HepG2 (cell line): ENCODE results near the gene ADAMTS4. TPM values are rescaled to one million over a fixed set of nuclear protein-coding genes. Genes with fewer than 3 reads are reported as not detected.

Source experiments
- AGO1 ChIP-seq: fragments of 200-400 bp; formaldehyde crosslinking; IDR thresholded peaks from 2 replicates; pipeline ENCODE4 v1.6.1; 2017; ENCODE audit warnings: mild to moderate bottlenecking, low read depth, low read length, moderate library complexity; ENCODE audit not compliant: poor library complexity, severe bottlenecking
- ARNT ChIP-seq: fragments of 450-650 bp; IDR thresholded peaks from 2 replicates; pipeline ENCODE4 v1.6.1; 2017
- EED ChIP-seq: sonication (generic); formaldehyde crosslinking; IDR thresholded peaks from 2 replicates; pipeline ENCODE4 v1.5.0; 2020; ENCODE audit warnings: mild to moderate bottlenecking, missing genetic modification reagents
- HHEX ChIP-seq: IDR thresholded peaks from 2 replicates; pipeline ENCODE4 v1.6.1; 2016; ENCODE audit warnings: control low read depth
- JUN ChIP-seq: sonication (generic); formaldehyde crosslinking; IDR thresholded peaks from 2 replicates; pipeline ENCODE4 v1.4.0; 2020; ENCODE audit warnings: mild to moderate bottlenecking, missing genetic modification reagents
- MBNL3 ChIP-seq: fragments of 250-450 bp; sonication (Bioruptor Pico); conservative IDR thresholded peaks from 2 replicates; pipeline ENCODE4 v1.8.0; 2022; ENCODE audit warnings: mild to moderate bottlenecking, inconsistent platforms
- SOX13 ChIP-seq, 3 experiments: fragments of 450-650 bp in 1 of 3; sonication (generic) in 1 of 3; formaldehyde crosslinking in 1 of 3; IDR thresholded peaks in 2 of 3; conservative IDR thresholded peaks in 1 of 3; 2 replicates each; pipeline versions ENCODE4 v1.5.0 to v1.6.1; 2016 to 2020; ENCODE audit warnings: antibody characterized with exemption in 1 of 3, mild to moderate bottlenecking in 1 of 3, missing compliant biosample characterization in 1 of 3, missing genetic modification reagents in 1 of 3, moderate library complexity in 1 of 3
- TOE1 ChIP-seq: sonication (generic); formaldehyde crosslinking; IDR thresholded peaks from 2 replicates; pipeline ENCODE4 v1.4.0; 2020; ENCODE audit warnings: mild to moderate bottlenecking, missing genetic modification reagents
- ZNF556 ChIP-seq: sonication (generic); formaldehyde crosslinking; IDR thresholded peaks from 2 replicates; pipeline ENCODE4 v1.4.0; 2020; ENCODE audit warnings: mild to moderate bottlenecking, missing genetic modification reagents, borderline replicate concordance
- polyA plus RNA-seq, 8 experiments: library from polyadenylated mRNA; depleted of rRNA in 3 of 8; stranded (reverse) in 7 of 8; unstranded in 1 of 8; fragments of >200 nt; fragmentation: Illumina TruSeq in 4 of 8; extraction: Trizol in 4 of 8; gene quantifications; 2 replicates each; pipeline versions ENCODE4 v1.2.1 to v1.2.3, GENCODE V29; 2011 to 2016; ENCODE audit warnings: low read depth in 4 of 8, missing spikeins in 1 of 8, mixed read lengths in 1 of 8; ENCODE audit not compliant: insufficient read depth in 1 of 8
- total RNA-seq, 5 experiments: library from RNA; depleted of rRNA; stranded (reverse); fragments of >200 nt; fragmentation: Illumina TruSeq; extraction: Trizol; gene quantifications; 2 replicates each; pipeline ENCODE4 v1.2.3, GENCODE V29; 2016; ENCODE audit warnings: low read depth in 1 of 5
- TF ChIP-seq, protein P1 (sequence below): sonication (generic); formaldehyde crosslinking; IDR thresholded peaks from 2 replicates; pipeline ENCODE4 v1.8.0; 2022; ENCODE audit warnings: mild to moderate bottlenecking, missing genetic modification reagents; ENCODE audit not compliant: insufficient replicate concordance
- TF ChIP-seq, protein P2 (sequence below): IDR thresholded peaks from 2 replicates; pipeline ENCODE4 v1.6.1; 2016
- TF ChIP-seq, protein P3 (sequence below): sonication (generic); formaldehyde crosslinking; IDR thresholded peaks from 2 replicates; pipeline ENCODE4 v1.4.0; 2020; ENCODE audit warnings: missing genetic modification reagents
- TF ChIP-seq, protein P4 (sequence below): IDR thresholded peaks from 2 replicates; pipeline ENCODE4 v1.6.1; 2016; ENCODE audit warnings: low read depth, control low read depth
- TF ChIP-seq, protein P5 (sequence below): IDR thresholded peaks from 2 replicates; pipeline ENCODE4 v1.6.1; 2016; ENCODE audit warnings: missing compliant biosample characterization, missing genetic modification reagents, borderline replicate concordance
- TF ChIP-seq, protein P6 (sequence below): sonication (generic); formaldehyde crosslinking; IDR thresholded peaks from 2 replicates; pipeline ENCODE4 v1.8.0; 2022; ENCODE audit warnings: mild to moderate bottlenecking, missing genetic modification reagents, moderate library complexity
- TF ChIP-seq, protein P7 (sequence below): sonication (generic); formaldehyde crosslinking; IDR thresholded peaks from 2 replicates; pipeline ENCODE4 v1.8.1; 2023; ENCODE audit warnings: missing genetic modification reagents, mild to moderate bottlenecking, borderline replicate concordance

Gene ADAMTS4
- total and polyA plus RNA-seq, 2 of the 13 experiments (the other 11 are each of a cell fraction or from before 2014, with no cell fraction given): 0.51 to 1.7 TPM

DNA sequence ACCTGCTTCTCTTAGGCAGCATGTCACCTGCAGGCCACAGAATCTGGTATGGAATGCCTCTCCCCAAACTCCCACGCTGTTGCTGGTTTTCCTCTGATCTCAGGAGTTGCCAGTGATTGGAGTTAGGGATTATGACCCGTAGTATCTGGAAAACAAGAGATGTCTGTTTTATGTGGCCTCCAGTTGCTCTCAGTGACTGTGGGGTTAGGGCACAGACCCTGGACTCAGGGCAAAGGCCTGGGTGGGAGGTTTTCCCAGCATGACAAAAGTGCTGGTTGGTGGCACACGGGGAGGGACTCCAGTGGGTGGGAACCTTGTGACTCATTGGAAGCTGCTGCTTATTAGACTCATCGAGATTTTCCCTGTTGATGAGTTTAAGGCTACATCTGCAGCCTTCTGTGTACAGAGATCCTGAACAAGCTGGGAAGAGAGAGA lies 39.2 kb upstream of the ADAMTS4 start, which contains the start of gene NR1I3 (continued):
- TF ChIP-seq, protein P1, sequence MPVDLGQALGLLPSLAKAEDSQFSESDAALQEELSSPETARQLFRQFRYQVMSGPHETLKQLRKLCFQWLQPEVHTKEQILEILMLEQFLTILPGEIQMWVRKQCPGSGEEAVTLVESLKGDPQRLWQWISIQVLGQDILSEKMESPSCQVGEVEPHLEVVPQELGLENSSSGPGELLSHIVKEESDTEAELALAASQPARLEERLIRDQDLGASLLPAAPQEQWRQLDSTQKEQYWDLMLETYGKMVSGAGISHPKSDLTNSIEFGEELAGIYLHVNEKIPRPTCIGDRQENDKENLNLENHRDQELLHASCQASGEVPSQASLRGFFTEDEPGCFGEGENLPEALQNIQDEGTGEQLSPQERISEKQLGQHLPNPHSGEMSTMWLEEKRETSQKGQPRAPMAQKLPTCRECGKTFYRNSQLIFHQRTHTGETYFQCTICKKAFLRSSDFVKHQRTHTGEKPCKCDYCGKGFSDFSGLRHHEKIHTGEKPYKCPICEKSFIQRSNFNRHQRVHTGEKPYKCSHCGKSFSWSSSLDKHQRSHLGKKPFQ: no peak
- TF ChIP-seq, protein P2, sequence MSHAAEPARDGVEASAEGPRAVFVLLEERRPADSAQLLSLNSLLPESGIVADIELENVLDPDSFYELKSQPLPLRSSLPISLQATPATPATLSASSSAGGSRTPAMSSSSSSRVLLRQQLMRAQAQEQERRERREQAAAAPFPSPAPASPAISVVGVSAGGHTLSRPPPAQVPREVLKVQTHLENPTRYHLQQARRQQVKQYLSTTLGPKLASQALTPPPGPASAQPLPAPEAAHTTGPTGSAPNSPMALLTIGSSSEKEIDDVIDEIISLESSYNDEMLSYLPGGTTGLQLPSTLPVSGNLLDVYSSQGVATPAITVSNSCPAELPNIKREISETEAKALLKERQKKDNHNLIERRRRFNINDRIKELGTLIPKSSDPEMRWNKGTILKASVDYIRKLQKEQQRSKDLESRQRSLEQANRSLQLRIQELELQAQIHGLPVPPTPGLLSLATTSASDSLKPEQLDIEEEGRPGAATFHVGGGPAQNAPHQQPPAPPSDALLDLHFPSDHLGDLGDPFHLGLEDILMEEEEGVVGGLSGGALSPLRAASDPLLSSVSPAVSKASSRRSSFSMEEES (CRISPR knock-in tag): no peak
- TF ChIP-seq JUN: no peak; the same call in 1 of the 2 replicates
- TF ChIP-seq, protein P3, sequence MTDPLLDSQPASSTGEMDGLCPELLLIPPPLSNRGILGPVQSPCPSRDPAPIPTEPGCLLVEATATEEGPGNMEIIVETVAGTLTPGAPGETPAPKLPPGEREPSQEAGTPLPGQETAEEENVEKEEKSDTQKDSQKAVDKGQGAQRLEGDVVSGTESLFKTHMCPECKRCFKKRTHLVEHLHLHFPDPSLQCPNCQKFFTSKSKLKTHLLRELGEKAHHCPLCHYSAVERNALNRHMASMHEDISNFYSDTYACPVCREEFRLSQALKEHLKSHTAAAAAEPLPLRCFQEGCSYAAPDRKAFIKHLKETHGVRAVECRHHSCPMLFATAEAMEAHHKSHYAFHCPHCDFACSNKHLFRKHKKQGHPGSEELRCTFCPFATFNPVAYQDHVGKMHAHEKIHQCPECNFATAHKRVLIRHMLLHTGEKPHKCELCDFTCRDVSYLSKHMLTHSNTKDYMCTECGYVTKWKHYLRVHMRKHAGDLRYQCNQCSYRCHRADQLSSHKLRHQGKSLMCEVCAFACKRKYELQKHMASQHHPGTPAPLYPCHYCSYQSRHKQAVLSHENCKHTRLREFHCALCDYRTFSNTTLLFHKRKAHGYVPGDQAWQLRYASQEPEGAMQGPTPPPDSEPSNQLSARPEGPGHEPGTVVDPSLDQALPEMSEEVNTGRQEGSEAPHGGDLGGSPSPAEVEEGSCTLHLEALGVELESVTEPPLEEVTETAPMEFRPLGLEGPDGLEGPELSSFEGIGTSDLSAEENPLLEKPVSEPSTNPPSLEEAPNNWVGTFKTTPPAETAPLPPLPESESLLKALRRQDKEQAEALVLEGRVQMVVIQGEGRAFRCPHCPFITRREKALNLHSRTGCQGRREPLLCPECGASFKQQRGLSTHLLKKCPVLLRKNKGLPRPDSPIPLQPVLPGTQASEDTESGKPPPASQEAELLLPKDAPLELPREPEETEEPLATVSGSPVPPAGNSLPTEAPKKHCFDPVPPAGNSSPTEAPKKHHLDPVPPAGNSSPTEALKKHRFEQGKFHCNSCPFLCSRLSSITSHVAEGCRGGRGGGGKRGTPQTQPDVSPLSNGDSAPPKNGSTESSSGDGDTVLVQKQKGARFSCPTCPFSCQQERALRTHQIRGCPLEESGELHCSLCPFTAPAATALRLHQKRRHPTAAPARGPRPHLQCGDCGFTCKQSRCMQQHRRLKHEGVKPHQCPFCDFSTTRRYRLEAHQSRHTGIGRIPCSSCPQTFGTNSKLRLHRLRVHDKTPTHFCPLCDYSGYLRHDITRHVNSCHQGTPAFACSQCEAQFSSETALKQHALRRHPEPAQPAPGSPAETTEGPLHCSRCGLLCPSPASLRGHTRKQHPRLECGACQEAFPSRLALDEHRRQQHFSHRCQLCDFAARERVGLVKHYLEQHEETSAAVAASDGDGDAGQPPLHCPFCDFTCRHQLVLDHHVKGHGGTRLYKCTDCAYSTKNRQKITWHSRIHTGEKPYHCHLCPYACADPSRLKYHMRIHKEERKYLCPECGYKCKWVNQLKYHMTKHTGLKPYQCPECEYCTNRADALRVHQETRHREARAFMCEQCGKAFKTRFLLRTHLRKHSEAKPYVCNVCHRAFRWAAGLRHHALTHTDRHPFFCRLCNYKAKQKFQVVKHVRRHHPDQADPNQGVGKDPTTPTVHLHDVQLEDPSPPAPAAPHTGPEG: no peak
- no peak for TF ChIP-seq AGO1
- TF ChIP-seq, protein P4, sequence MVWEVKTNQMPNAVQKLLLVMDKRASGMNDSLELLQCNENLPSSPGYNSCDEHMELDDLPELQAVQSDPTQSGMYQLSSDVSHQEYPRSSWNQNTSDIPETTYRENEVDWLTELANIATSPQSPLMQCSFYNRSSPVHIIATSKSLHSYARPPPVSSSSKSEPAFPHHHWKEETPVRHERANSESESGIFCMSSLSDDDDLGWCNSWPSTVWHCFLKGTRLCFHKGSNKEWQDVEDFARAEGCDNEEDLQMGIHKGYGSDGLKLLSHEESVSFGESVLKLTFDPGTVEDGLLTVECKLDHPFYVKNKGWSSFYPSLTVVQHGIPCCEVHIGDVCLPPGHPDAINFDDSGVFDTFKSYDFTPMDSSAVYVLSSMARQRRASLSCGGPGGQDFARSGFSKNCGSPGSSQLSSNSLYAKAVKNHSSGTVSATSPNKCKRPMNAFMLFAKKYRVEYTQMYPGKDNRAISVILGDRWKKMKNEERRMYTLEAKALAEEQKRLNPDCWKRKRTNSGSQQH: no peak
- TF ChIP-seq, protein P5, sequence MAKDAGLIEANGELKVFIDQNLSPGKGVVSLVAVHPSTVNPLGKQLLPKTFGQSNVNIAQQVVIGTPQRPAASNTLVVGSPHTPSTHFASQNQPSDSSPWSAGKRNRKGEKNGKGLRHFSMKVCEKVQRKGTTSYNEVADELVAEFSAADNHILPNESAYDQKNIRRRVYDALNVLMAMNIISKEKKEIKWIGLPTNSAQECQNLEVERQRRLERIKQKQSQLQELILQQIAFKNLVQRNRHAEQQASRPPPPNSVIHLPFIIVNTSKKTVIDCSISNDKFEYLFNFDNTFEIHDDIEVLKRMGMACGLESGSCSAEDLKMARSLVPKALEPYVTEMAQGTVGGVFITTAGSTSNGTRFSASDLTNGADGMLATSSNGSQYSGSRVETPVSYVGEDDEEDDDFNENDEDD (CRISPR knock-in tag): no peak
- no peak for TF ChIP-seq HHEX (CRISPR knock-in tag)
- TF ChIP-seq EED: no peak
- no peak for TF ChIP-seq TOE1 (CRISPR knock-in tag)
- no peak for TF ChIP-seq MBNL3 (CRISPR knock-in tag)
- TF ChIP-seq, protein P6, sequence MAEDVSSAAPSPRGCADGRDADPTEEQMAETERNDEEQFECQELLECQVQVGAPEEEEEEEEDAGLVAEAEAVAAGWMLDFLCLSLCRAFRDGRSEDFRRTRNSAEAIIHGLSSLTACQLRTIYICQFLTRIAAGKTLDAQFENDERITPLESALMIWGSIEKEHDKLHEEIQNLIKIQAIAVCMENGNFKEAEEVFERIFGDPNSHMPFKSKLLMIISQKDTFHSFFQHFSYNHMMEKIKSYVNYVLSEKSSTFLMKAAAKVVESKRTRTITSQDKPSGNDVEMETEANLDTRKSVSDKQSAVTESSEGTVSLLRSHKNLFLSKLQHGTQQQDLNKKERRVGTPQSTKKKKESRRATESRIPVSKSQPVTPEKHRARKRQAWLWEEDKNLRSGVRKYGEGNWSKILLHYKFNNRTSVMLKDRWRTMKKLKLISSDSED (CRISPR knock-in tag): no peak
- TF ChIP-seq ARNT: no peak
- TF ChIP-seq, protein P7, sequence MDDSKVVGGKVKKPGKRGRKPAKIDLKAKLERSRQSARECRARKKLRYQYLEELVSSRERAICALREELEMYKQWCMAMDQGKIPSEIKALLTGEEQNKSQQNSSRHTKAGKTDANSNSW: no peak
- TF ChIP-seq ZNF556 (CRISPR knock-in tag): peak; percentile 52; the same call in 1 of the 2 replicates
- TF ChIP-seq SOX13 (IDR thresholded peaks at IDR 0.05): no peak
- peak in 1 of 2 experiments; percentile 56; a peak in 2 of 4 replicates for TF ChIP-seq SOX13 (CRISPR knock-in tag; conservative IDR thresholded peaks at IDR 0.05 in 1 of 2, IDR thresholded peaks at IDR 0.05 in 1 of 2)
